Skin of body (tissue), 3 donors: ENCODE data around the gene USP34. TPM values are rescaled to one million over a fixed set of nuclear protein-coding genes. Genes with fewer than 3 reads are reported as not detected.
"Not testable (repeated sequence)": the region's sequence is repeated elsewhere in the genome, so short reads cannot be mapped to it uniquely, and the experiment has no call there.

Source experiments
- DNase-seq: peaks from one replicate; lab custom pipeline; 2025; lab: John Stamatoyannopoulos, UW
- small RNA-seq: library from RNA; depleted of rRNA; stranded (forward); fragments of <200 nt; gene quantifications from one replicate; pipeline ENCODE3, GENCODE V24; 2014; ENCODE audit warnings: low replicate concordance
- total RNA-seq: library from RNA; depleted of rRNA; stranded (reverse); fragments of >200 nt; gene quantifications from one replicate; pipeline ENCODE4 v1.2.3, GENCODE V29; 2014

USP34 gene
- total RNA-seq, 1 donor from 2014 or later: 133 TPM

DNA sequence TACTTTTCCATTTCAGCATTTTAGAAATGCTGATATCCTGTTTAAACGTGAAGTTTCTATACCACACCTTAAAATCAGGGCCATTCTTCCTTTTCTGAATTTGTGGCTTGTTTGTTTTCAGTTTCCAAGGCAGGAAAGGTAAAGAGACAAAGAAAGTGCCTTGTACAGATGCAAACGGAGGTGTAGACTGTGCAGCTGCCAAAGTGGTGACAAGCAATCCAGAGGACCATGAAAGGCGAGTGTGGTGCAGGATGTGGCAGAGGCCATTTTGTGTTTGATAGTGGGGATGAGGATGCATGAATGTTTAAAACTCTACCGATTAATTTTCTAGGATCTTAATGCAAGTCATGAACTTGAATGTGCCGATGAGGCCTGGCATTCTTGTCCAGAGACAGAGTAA lies 308.2 kb downstream of the USP34 start:
- DNase-seq: no peak

DNA sequence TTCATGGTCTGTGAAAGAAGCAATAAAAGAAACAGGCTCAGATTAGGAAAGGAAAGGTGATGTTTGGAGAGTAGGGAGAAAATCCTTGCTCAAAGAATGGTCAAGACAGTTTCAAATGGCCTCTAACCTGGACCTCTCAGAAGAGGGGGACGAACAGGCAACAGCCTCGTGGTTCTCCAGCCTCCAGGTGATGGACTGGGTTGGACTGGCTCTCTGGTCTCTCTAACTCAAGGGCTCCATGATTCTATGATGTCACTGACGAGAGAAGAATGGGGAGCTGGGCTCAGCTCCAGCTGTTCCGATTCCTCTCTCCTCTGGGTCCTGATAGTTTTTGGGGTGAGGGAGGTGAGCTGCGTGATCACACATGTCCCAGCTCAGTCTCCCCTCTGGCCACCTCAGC lies 309.0 kb downstream of the USP34 start, which contains the start of gene C2orf74:
Gene C2orf74 (plus strand): TSS at position 301 of the 400 bp plus-strand sequence. CDS start 327 bp downstream, outside the sequence.
- DNase-seq: no peak

DNA sequence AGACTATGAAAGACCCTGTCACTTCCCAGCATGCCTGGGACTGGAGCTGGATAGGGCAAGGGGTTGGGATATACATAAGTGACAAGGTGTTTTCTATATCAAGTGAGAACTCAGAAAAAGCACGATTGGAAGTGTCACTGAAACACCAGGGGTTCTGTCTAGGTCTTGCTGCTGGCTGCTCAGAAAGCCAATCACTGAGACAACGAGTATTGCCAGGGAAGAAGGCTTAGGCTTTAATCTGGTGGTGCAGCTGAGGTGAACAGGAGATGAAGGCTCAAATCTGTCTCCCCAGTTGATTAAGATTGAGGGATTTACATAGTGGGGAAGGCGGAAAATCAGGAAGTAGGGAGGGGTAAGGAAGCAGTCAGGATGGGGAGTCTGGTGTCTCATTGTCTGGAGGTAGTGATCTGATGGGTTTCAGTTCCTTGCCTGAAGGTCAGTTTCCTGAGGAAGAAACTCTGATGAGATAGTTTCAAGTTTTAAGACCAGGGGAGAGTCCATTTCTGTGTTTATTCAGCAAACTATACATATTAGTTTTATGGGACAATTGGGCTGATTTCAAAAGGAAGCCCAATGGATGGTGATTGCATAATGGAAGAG lies 312.4 kb downstream of the USP34 start:
- no peak for DNase-seq

DNA sequence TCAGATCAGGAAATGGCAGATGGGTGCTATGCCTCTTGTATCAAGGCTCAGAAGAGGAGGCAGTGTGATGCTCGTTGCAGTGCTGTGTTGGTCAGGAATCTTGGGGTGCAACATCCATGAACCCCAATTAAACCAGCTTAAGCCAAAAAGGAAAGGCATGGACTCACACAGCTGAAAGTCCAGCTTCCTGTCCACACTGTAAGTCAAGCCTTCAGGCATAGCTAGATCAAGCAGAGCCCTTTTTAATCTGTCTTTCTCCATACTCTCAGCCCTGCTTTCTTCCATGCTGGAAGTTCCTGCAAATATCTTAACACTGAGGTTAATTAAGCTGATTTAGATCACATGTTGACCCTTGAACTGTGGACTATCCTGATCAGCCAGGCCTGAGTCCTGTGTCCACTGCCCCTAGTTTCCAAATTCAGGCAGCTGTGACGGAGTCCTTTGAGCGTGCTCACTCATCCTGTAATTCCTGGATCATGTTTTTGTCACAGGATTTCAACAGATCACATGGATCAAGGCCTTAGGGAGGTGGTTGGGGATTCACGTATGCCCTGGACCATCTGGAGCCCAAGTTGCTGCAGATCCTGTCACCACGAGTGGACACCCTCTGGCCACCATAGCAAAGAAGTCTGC lies 313.4 kb downstream of the USP34 start:
- DNase-seq: no peak

DNA sequence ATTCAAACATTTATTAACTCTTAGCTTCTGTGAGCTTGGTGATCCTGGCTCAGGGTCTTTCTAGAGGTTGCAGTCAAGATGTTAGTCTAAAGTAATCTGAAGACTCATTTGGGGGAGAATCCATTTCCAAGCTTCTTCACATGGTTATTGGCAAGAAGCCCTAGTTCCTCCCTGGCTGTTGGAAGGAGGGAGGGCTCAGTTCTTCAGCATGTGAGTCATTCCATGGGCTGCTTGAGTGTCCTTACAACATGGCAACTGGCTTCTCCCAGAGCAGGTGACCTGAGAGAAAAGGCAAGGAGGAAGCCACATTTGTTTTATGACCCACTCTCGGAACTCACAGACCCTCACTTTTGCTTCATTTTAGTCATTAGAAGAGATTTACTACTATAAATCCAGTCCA lies 319.5 kb downstream of the USP34 start:
- DNase-seq: no peak

DNA sequence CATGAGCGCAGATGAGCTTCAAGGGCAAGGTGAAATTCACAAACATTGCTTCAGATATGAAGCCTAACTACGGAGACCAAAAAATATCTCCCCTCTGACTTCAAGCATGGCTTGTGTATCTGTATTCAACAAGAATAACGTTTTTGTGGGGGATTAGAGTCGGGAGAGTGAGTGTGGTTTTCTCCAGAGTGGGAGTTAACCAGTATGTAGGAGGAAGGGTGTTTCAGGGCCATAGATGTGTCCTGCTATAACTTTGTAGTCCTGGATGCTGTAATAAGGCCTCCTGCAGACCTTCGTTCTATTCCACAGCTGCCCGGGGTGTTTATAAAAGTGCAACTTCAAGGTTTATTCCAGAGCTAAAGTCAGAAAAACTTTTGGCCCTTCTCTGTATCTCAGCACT lies 321.8 kb downstream of the USP34 start:
- DNase-seq: no peak

DNA sequence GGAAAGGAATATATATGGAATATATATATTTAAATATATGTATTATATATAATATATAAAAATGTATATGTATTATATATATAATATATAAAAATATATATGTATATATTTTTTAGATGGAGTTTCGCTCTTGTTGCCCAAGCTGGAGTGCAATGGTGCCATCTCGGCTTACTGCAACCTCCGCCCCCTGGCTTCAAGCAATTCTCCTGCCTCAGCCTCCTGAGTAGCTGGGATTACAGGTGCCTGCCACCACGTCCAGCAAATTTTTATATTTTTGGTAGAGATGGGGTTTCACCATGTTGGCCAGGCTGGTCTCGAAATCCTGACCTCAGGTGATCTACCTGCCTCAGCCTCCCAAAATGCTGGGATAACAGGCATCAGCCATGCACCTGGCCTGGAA lies 322.8 kb downstream of the USP34 start:
- not testable (repeated sequence) for DNase-seq

DNA sequence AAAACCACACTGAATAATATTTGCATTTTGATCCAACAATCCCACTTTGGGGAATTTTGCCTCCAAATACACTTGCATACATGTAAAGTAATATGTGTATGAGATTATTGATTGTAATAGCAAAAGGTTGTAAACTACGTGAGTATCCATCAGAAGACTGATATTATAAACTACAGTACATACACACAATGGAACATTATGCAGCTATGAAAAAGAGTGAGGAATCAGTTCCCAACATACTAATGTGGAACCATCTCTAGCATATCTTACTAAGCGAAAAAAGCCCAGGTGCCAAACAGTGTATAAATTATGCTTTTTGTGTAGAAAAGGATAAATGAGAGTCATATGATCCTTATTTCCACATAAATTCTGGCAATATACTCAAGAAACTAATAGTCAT lies 324.9 kb downstream of the USP34 start:
- DNase-seq: no peak

DNA sequence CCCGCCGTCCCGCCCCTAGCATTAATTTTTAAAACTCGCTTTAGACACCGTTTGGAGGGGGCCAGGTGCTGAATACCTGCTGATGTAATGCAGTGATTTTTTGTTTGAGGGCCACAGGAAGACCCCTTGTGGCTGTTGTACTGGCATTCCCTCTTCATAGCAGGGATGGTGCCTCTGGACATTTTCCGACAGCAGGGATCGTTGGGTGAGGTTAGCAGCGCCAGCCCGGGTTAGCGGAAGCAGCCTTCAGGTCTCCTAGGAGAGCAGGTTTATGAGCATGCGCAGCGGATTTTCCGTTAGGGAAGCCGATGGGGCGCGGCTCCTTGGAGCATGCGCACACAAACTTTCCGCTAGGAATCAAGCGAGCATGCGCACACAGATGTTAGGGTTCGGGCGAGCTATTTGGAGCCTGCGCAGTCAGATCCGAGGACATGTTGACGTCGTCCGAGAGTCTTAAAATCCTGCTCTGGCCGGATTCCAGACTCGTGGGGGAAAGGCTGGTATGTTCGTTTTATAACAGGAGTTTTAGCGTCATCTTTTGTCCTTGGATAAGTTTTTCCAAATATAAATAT lies 326.1 kb downstream of the USP34 start:
- peak; percentile 98 for DNase-seq

DNA sequence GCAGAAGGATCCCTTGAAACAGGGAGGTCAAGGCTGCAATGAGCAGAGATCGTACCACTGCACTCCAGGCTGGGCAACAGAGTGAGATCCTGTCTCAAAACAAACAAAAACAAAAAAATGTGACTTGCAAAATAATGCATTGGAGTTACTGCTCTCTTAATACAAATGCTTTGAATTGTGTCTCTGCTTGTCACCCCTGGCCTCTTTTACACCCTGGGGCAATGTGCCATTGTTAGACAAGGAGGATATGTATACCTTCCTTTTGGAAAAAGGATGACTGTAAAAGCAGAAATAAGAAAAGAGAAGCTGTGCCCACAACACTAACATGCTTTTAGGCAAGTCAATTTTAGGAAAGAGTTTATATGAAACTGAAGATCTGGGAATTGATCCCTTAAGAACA lies 329.7 kb downstream of the USP34 start:
- no peak for DNase-seq

DNA sequence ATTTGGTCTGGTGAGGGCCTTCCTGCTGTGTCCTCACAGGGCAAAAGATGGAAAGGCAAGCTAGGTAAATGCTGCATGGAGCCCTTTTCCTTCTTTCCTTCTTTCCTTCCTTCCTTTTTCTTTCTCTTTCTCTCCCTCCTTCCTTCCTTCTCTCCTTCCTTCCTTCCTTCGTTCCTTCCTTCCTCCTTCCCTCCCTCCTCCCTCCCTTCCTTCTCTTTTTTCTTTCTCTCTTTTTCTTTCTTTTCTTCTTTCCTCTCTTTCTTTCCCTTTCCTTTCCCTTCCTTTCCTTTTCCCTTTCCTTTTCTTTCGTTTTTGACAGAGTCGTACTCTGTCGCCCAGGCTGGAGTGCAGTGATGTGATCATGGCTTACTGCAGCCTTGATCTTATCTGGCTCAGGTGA lies 332.0 kb downstream of the USP34 start:
- DNase-seq: no peak

Small RNA genes within 50 kb of the gene (small RNA-seq; reads per million reads assigned to genes)
- not detected for gene SNORA70B

Other genes starting within 250 kb of the USP34 start
- gene XPO1, start 67.3 kb upstream of the USP34 start, total RNA-seq: 465 TPM